Measurements from ENCODE around the gene LATS2. TPM values are rescaled to one million over a fixed set of nuclear protein-coding genes. Genes with fewer than 3 reads are reported as not detected.

Gene LATS2
- 10.2 and 12.0 TPM in 2 replicates for total RNA-seq

GRCh38 chr13:21061029-21061763 is at the start of gene LATS2:
LATS2 (minus strand) TSS chr13:21061586; CDS start chr13:21046026, 15,560 bp downstream.

Other genes starting within 250 kb of the LATS2 start
- 7.8 and 11.3 TPM in 2 replicates for gene XPO4, start 158.8 kb downstream of the LATS2 start, total RNA-seq
- gene SAP18, start 78.5 kb upstream of the LATS2 start, total RNA-seq: 85.0 and 109 TPM in 2 replicates
- gene SKA3, start 115.0 kb upstream of the LATS2 start, total RNA-seq: 0.86 and 1.3 TPM in 2 replicates
- 17.0 and 17.7 TPM in 2 replicates for gene MRPL57, start 115.1 kb upstream of the LATS2 start, total RNA-seq

Data from bronchial smooth muscle cell (primary cell).